ENCODE results near the gene SETD4.

SETD4 gene

DNA sequence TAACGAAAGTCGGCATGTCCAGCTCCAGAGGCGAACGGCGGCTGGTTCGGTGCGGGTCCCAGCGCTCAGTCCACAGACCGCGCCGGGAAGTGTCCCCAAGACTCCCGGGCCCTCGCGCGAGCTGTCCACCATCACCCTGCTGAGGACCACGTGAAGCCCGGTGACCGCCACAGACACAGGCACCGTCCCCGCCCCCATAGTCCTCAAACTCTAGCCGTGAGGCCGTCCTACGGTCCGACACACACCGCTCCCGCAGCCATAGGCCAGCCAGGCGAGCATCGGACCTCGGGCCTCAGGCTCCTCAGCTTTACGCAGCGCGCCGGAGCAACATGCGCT lies 535 bp downstream of the SETD4 start:
- in situ Hi-C loops (cut with HindIII; ENCODE audit: low pct_ligation_motif_present, low pct_unique_long_range_greater_than_20kb, low sequenced_read_pairs) = no loop called here
- no peak for DNase-seq

DNA sequence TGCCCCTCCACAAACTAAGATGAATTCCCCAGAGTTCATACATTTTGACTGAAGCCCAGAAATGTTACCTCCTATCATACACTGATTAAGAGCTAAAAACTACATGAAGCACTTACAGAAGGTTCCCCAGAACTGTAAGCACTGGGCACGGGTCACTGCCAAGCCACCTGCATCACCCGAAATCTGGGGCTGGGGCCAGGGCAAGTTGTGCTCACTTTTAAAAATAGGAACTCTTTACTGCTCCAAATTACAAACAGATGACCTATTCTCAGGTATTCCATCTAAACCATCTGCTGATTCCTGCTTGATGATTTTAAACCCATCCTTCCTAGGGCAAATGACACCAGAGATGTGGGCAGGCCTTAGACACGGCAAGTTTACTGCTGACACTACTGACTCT lies 4.8 kb downstream of the SETD4 start:
- DNase-seq = no peak
- in situ Hi-C loops (cut with HindIII; ENCODE audit: low pct_ligation_motif_present, low pct_unique_long_range_greater_than_20kb, low sequenced_read_pairs) = no loop called here

DNA sequence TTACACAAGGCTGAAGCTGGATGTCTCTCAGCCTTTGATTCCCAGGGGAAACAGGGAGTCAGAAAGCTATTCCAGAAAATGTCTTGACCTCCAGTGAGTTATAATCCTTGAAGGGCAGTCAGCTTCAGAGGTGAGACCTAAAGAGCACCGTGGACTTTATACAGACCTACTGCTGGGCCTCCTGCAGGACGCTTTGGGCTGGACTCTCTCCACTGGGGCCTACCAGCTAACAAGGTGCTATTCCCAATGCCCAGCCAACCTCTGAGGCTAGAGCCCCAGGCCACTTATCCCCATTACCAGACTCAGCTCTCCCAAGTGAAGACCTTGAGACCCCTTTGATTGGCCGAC lies 6.6 kb downstream of the SETD4 start:
- no peak for DNase-seq
- in situ Hi-C loops (cut with HindIII; ENCODE audit: low pct_ligation_motif_present, low pct_unique_long_range_greater_than_20kb, low sequenced_read_pairs) = no loop called here

DNA sequence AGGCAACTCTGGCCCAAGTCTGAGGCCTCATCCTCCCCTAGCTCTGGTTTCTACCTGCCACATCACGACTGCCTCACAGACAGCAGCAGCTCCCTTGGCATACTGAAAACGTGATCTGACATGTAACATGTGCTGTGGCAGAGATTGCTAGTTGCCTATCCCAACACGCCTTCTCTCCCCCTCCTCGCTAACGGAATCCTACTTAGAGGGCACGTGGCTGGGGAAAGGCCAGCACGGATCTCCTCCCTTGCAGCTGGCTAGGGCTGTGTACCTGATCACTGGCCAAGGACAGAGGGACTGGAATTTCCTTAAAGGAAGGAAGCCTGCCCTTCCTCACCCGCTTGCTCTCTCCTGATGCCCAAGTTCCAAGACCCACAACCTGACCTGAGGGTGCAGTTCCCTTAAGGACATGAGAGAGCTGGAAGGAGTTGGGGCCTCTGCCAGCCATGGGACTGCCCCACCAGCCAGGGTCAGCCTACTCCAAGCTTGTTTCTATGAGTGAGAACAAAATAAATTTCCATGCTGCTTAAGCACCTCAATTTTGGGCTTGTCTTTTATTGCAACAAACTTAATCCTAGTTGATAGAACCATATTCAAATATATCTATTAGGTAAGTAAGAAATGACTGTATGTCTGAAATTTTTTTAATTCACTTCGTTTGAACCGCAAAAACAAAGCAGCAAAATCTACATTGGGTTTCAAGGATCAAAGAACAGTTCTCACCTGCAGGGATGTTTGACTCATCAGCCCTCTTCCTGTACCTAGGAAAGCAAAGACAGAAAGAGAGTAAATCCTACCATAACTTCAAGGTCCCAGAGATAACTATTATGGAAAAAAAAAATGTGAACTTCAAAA lies 7.2 kb downstream of the SETD4 start:
- DNase-seq = no peak
- in situ Hi-C loops (cut with HindIII; ENCODE audit: low pct_ligation_motif_present, low pct_unique_long_range_greater_than_20kb, low sequenced_read_pairs) = no loop called here

DNA sequence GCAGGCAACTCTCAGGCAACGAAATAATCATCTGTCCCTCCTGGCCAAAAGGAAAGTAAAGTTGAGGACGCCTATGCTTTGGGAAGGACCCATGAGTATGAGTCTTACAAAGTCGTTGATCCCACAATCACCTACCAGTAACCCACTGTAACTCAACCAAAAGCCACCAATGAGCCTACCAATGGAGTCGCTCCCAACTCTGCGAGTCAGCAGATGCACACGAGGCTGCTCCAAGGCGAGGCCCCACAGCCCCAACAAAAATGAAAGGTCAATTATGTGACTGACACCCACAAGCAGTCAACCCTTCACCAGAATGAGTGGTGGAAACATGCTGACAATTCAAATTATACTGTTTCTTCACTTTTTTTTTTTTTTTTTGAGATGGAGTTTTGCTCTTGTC lies 12.0 kb downstream of the SETD4 start:
- in situ Hi-C loops (cut with HindIII; ENCODE audit: low pct_ligation_motif_present, low pct_unique_long_range_greater_than_20kb, low sequenced_read_pairs) = no loop called here
- no peak for DNase-seq

DNA sequence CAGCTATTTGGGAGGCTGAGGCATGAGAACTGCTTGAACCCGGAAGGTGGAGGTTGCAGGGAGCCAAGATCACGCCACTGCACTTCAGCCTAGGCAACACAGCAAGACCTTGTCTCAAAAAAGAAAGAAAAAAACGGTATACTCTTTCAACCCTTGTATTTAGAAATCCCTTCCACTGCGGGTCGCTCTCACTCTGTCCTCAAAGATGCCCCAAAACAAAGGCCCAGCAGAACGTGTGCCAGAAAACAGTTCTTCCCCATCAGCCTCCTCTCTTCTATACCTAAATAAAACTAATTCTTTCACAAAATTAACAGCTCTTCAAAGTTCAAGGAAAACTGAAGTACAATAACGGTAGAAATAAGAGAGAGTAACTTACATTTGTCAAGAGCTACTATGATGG lies 13.2 kb downstream of the SETD4 start:
- in situ Hi-C loops (cut with HindIII; ENCODE audit: low pct_ligation_motif_present, low pct_unique_long_range_greater_than_20kb, low sequenced_read_pairs) = no loop called here
- DNase-seq = no peak

DNA sequence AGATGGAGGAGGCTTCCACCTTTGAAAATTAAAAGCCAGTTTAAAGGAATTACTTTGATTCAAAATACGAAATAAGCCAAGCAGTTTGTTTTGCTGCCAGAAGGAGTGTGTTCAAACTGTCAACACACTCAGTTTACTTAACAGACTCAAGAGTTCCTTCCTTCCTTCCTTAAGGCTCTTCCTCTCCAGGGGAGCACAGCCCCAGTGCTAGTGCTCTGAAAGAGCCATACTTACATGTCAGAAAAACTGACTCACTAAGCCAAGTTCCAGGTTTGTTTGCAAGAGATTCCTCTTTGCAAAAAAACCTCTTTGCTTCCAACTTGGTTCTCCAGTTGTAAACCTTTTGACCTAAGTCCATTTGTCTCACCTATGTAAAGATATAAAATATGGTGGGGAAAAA lies 14.3 kb downstream of the SETD4 start:
- DNase-seq = no peak
- in situ Hi-C loops (cut with HindIII; ENCODE audit: low pct_ligation_motif_present, low pct_unique_long_range_greater_than_20kb, low sequenced_read_pairs) = no loop called here

DNA sequence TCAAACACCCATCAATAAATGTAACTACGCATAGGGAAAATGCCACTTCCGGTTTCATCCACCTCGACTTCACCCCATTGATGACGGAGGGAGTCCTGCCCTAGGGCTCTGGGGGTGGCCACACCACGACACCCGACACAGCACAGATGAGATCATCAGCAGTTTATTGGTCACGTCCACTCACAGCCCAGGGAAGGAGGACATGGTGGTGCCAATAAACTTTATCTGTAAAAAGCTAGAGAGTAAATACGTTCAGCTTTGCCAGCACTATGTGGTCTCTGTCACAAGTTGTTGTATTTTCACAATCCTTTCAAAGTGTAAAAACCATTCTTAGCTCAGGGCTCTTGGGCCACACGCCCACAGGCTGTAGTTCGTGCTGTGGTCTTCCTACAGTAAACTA lies 16.3 kb downstream of the SETD4 start:
- in situ Hi-C loops (cut with HindIII; ENCODE audit: low pct_ligation_motif_present, low pct_unique_long_range_greater_than_20kb, low sequenced_read_pairs) = no loop called here
- DNase-seq = no peak

DNA sequence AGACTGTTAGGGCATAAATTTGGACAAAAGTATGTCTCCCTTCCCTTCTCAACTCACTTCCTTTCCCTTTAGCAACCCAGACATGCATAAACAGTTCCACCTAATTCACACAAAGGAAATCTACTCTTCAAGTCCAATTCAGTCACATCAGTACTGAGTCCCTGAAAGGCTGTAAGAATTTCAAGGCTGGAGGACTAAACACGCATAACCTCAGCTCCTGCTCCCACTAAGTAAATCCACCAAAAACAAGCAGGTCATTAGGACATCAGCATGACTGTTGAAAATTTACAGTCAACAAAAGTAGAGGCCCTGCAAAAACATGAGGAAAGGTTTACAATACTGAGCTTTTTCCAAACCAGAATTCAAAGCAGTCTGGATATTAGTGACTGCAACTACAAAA lies 18.4 kb downstream of the SETD4 start:
- in situ Hi-C loops (cut with HindIII; ENCODE audit: low pct_ligation_motif_present, low pct_unique_long_range_greater_than_20kb, low sequenced_read_pairs) = no loop called here
- DNase-seq = no peak

DNA sequence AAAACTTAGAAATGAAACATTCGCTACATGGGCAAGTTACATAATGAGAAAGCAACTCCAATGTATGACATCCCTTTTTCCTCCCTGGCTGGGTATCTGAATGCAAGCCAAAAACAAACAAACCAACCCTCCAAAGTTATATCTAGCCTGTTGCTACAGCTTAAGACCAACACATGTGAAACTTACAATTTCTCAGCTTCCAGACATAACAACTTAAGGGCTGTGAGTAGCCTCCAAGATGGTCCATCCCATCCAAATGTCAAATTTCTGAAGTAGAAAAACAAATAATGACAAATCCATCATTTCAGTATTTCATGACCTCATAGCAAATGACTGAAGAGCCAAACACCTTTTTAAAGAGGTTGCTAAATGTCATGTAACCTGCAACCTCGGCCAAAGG lies 19.9 kb downstream of the SETD4 start:
- in situ Hi-C loops (cut with HindIII; ENCODE audit: low pct_ligation_motif_present, low pct_unique_long_range_greater_than_20kb, low sequenced_read_pairs) = no loop called here
- no peak for DNase-seq

DNA sequence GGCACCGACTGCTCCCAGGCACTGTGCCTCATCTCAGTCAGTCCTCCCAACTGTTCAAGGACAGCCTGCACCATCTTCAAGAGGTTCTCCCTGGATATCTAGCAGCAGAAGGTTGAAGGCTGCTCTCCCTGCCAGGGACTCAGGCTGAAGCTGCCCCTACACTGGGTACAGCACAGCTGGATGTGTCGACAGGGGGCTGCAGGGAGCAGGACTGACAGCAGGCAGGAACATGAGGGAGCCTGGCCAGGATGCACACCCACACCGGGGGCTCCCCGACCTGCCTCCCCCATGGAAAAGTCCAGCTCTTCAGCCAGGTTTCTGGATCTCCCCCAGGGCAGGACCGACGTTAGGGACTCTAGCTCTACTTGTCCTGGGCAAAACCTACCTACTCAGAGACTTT lies 20.5 kb downstream of the SETD4 start:
- no peak for DNase-seq
- in situ Hi-C loops (cut with HindIII; ENCODE audit: low pct_ligation_motif_present, low pct_unique_long_range_greater_than_20kb, low sequenced_read_pairs) = no loop called here

DNA sequence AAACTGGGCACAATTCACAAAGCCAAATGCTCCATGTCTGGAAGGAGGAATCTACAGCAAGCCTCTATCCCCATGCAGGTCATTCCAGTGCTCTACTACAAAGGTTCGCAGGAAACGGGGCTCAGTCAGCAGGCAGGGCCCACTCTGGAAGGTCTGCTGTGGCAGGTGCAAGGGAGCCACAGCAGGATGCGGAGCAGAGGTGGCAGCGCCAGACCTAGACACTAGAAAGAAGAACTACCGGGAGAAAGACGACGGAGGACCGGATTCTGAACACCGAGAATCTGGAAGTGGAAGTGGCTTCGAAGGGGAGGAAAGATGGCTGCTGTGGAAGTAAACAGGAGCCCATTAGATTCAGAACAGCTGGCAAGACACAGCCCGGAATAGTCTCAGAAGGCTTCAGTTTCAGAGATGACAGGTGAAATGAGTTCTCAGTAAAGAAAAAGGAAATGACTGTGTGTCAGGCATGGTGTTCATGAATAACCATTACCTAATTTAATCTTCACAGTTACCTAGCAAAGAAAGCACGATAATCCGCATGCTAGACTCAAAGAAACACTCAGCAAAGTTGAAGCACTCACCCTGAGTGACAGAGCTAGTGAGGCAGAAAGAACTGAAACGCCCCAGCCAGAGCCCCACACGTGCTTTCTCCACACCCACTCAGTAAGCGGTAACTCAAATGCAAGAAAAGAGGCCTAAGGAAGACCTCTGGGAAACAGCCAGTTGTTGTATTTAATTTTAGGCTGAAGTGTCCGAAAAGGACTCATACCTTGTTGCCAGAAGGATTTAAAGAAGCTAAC lies 21.4 kb downstream of the SETD4 start:
- DNase-seq = no peak
- in situ Hi-C loops (cut with HindIII; ENCODE audit: low pct_ligation_motif_present, low pct_unique_long_range_greater_than_20kb, low sequenced_read_pairs) = no loop called here

DNA sequence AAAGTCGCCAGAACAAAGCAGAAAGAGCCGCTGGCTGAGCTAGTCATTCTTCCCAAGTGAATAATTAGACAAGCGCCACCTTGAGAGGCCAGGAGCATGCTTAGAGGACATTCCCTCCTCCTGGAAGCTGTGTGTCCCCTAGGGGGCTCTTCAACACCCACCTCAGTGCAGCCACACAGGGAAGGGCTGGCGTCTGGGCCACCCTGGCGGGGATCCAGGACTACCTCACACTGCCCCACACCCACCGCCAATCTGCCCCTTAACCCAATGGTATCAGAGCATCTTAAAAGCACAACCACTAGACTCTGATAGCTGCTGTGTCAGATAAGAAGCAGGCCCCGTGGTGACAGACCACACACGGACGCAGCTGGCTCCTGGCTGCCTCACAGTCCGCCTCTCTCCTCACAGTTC lies 24.9 kb downstream of the SETD4 start:
- in situ Hi-C loops (cut with HindIII; ENCODE audit: low pct_ligation_motif_present, low pct_unique_long_range_greater_than_20kb, low sequenced_read_pairs) = no loop called here
- DNase-seq = peak; percentile 37

DNA sequence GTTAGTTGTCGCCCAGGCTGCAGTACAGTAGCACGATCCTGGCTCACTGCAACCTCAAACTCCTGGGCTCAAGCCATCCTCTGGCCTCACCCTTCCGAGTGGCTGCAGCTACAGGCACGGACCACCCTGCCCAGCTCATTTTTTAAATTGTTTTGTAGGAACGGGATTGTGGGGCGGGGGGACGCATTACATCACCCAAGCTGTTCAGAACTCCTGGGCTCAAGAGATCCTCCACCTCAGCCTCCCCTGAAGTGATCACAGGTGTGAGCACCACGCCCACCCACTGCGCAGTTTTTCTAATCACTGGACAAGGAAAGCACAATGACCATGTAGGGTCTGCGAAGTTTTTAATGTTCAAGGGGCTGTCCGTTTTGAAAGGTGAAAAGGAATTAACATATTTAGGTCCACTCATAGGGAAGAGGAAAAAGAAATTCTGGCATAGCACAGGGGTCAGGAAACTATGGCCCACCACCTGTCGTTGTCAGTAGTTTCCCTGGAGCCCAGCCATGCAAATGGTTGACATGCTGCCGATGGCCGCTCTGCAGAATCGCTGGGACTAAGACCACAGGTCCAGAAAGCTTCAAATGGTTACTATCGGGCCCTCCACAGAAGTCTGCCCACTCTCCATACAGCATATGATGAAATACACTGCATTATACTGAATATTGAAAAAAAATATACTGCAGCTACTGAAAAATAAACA lies 26.0 kb downstream of the SETD4 start:
- DNase-seq = no peak
- in situ Hi-C loops (cut with HindIII; ENCODE audit: low pct_ligation_motif_present, low pct_unique_long_range_greater_than_20kb, low sequenced_read_pairs) = no loop called here

DNA sequence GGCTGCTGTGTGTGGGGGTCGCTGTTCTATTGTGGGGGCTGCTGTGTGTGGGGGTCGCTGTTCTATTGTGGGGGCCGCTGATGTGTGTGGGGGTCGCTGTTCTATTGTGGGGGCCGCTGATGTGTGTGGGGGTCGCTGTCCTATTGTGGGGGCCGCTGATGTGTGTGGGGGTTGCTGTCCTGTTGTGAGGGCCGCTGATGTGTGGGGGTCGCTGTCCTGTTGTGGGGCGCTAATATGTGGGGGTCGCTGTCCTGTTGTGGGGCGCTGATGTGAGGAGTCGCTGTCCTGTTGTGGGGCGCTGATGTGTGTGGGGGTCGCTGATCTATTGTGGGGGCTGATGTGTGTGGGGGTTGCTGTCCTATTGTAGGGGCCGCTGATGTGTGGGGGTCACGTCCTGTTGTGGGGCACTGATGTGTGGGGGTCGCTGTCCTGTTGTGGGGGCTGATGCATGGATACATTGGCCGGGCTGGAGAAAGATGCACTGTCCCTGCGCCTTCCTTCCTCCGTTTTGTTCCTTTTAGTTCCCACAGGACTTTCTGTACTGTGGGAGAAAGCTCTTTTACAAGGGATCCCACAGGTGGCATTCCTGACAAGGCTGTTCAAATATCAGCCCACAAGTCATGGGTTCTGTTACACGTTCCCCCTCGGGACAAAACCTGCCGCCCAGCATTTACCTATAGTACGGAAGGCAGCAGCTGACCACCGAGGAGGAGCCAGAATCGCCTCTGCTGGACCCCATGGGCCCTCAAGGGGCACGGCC lies 27.5 kb downstream of the SETD4 start:
- in situ Hi-C loops (cut with HindIII; ENCODE audit: low pct_ligation_motif_present, low pct_unique_long_range_greater_than_20kb, low sequenced_read_pairs) = no loop called here
- DNase-seq = no peak

DNA sequence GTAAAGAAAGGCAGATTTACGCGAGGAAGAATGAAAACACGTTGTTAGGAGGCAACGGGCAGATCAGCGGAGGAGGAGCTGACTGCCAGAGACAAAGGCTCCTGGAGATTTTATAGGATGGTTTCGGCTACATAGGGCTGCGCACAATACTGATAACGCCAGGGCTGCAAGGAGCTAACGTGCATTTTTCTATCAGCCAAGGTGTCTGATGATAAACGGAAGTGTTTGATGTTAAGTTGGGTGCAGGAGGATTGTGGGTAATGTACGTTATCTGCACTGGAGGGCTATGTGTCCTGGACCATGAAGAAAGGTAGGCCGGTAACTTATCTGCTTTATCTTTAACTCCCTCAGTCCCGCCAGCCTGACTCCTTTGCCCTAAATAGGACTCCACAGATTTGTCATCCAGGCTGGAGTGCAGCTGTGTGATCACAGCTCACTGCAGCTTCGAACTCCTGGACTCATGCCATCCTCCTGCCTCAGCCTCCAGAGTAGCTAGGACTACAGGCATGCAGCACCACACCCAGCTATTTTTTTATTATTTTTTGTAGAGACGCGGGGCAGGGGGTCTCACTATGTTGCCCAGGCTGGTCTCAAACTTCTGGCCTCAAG lies 29.6 kb downstream of the SETD4 start:
- DNase-seq = no peak
- in situ Hi-C loops (cut with HindIII; ENCODE audit: low pct_ligation_motif_present, low pct_unique_long_range_greater_than_20kb, low sequenced_read_pairs) = no loop called here

DNA sequence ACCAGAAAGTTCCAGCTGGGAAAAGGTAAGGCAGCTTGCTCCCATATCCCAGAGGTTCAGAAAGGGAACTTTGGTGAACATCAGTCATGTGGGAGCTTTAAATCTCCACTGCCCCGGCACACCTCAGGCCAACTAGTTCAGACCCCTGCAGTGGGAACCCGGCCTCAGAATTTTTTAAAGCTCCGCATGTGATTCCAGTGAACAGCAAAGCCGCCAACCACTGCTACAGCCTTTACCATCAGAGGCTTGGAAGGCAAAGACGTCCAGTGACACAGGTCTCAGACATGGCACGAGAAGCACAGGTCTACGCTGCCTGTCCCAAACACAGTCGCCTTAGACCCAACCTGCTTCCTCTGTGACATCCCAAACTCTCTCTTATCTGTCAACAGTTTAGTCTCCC lies 31.0 kb downstream of the SETD4 start:
- no peak for DNase-seq
- in situ Hi-C loops (cut with HindIII; ENCODE audit: low pct_ligation_motif_present, low pct_unique_long_range_greater_than_20kb, low sequenced_read_pairs) = no loop called here

DNA sequence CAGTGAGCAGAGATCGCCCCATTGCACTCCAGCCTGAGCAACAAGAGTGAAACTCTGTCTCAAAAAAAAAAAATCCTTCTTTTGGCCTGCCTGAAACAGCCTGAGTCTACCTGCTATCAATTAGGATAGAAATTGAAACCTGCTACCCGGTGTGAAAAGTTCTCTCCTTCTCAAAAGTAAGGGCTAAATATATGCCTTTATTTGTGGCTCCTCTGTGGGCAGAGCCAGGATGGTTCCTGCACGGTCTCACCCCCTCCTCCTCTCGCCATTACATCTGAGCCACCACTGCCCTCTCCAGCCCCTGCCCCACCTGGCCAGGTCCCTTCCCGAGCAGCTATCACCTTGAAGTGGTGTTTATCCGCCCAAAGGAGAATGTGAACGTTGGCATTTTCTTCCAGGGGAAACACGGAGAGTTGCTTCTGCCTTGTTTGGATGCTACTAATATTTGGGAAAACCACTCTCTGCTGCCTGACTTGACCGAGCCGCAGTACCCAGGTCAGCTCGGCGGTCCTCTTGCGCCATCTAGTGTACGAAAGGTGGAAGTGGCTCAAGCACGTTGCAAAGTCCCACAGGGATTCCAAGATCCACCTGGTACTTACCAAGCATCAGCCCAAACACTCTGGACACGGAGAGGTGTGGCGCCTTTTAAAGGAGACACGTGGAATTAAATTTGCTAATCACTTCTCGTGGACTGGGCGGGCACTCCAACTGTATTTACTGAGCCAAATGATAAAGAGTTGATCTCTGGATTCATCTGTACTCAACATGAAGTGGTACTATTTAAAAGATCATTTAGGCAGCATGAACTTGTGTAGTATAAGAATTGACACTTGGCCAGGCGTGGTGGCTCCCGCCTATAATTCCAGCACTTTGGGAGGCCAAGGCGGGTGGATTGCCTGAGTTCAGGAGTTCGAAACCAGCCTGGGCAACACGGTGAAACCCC lies 31.9 kb downstream of the SETD4 start:
- peak; percentile 54 for DNase-seq

More for the DNA sequence above, 31.9 kb downstream of the SETD4 start:
- in situ Hi-C loops (cut with HindIII; ENCODE audit: low pct_ligation_motif_present, low pct_unique_long_range_greater_than_20kb, low sequenced_read_pairs) = no loop called here
